ENCODE results near the gene LNP1.

LNP1 gene

DNA sequence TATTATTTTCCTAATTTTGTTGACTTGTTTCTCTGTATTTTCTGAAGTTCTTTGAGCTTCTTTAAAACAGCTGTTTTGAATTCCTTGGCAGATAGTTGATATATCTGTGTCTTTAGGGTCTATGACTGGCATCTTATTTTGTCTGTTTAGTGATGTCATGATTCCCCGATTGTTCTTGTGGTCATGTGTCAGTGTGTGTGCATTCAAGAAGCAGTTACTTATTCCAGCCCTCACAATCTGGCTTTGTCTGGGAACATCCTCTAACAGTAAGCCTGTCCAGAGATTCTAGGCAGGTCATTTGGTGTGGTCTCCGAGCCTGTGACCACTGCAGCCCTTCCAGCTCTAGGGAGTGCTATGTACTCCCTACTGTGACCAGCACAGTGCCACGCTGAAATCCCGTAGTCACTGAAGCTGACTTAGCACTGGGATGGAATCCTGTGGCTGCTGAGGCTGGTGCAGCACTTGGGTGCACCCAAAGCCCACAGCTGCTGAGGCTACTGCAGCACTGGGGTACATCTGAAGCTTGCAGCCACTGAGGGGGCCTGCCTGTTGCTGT lies 6.7 kb downstream of the LNP1 start:
- TF ChIP-seq, protein P1, sequence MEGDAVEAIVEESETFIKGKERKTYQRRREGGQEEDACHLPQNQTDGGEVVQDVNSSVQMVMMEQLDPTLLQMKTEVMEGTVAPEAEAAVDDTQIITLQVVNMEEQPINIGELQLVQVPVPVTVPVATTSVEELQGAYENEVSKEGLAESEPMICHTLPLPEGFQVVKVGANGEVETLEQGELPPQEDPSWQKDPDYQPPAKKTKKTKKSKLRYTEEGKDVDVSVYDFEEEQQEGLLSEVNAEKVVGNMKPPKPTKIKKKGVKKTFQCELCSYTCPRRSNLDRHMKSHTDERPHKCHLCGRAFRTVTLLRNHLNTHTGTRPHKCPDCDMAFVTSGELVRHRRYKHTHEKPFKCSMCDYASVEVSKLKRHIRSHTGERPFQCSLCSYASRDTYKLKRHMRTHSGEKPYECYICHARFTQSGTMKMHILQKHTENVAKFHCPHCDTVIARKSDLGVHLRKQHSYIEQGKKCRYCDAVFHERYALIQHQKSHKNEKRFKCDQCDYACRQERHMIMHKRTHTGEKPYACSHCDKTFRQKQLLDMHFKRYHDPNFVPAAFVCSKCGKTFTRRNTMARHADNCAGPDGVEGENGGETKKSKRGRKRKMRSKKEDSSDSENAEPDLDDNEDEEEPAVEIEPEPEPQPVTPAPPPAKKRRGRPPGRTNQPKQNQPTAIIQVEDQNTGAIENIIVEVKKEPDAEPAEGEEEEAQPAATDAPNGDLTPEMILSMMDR (IDR thresholded peaks at IDR 0.05; ENCODE audit: low read depth, low read length, missing control alignments), result no peak
- in situ Hi-C loops (cut with HindIII; ENCODE audit: low pct_ligation_motif_present, low sequenced_read_pairs), result no loop called here
- H3K4me3 ChIP-seq (ENCODE audit: low read depth, low read length), result no peak overlapping the region
- H3K27ac ChIP-seq, result no peak overlapping the region
- no peaks in the 10 kb centered on the region for H3K27me3 ChIP-seq (replicated peaks)
- H3K36me3 ChIP-seq (replicated peaks), result no peaks in the 10 kb centered on the region
- DNase-seq, result no peak

DNA sequence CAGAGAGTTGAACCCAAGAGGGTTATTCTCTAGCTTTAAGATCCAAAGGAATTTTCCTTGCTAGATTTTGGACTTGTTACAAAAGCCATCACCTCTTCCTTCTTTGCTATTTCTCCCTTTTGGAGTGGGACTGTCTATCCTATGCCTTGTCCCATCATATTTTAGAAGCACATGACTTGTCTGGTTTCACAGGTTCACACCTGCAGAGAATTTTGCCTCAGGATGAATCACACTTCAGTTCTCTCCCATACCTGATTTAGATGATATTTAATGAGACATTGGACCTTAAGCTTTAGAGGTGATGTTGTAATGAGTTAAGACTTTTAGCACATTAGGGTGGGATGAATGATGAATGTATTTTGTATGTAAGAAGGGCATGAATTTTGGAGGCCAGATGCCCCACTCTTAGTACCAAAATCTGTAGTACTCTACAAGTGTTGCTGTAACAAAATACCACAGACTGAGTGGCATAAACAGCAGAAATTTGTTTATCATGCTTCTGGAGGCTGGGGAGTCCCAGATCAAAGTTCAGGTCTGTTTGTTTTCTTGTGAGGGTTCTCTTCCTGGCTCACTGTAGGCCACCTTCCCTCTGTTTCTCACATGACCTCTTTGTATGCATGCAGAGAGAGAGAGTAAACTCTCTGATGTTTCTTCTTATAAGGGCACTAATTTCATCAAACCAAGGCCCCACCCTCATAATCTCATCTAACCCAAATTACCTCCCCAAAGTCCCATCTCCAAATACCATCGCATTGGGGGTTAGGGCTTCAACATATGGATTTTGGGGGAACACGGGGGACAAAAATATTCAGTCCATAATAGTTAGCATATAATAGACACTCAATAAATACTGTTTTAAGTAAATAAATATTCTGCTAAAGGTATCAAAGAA lies 10.0 kb downstream of the LNP1 start:
- no peaks in the 10 kb centered on the region for H3K27me3 ChIP-seq (replicated peaks)
- no peak overlapping the region for H3K27ac ChIP-seq
- DNase-seq, result no peak
- no peaks in the 10 kb centered on the region for H3K36me3 ChIP-seq (replicated peaks)
- TF ChIP-seq, protein P1 (IDR thresholded peaks at IDR 0.05; ENCODE audit: low read depth, low read length, missing control alignments), result no peak
- in situ Hi-C loops (cut with HindIII; ENCODE audit: low pct_ligation_motif_present, low sequenced_read_pairs), result no loop called here
- H3K4me3 ChIP-seq (ENCODE audit: low read depth, low read length), result no peak overlapping the region

DNA sequence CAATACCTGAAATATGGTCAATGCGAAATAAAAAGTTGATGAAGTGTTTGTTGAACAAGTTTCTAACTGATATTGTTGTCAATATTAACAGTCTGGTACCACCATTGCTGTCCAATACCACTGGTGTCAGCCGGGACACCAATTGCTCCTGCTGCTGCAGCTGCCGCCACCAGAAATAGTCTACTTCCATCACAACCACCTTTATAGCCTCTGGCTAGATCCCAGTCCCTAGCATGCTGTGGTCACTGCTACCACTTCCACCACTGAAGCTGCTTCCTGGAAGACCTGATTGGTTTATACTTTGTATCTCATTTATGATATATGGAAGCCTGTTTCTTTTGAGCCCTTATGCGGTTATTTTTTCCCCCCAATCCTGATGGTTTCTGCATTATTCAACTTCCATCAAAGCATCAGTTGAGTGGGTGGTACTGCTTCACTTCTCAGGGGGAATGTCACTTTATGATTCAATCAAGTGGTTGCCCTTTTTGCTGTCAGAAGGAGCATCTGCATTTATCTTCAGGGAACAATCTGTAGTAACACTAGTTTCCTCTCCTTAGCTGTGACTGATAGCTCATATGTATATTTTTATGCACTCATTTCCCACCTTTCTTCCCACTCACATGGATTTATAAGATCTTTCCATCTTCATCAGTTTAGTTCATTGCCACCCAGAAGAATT lies 11.7 kb downstream of the LNP1 start:
- H3K27ac ChIP-seq, result no peak overlapping the region
- TF ChIP-seq, protein P1 (IDR thresholded peaks at IDR 0.05; ENCODE audit: low read depth, low read length, missing control alignments), result no peak
- in situ Hi-C loops (cut with HindIII; ENCODE audit: low pct_ligation_motif_present, low sequenced_read_pairs), result no loop called here
- no peaks in the 10 kb centered on the region for H3K27me3 ChIP-seq (replicated peaks)
- H3K4me3 ChIP-seq (ENCODE audit: low read depth, low read length), result no peak overlapping the region
- no peak for DNase-seq
- no peaks in the 10 kb centered on the region for H3K36me3 ChIP-seq (replicated peaks)

DNA sequence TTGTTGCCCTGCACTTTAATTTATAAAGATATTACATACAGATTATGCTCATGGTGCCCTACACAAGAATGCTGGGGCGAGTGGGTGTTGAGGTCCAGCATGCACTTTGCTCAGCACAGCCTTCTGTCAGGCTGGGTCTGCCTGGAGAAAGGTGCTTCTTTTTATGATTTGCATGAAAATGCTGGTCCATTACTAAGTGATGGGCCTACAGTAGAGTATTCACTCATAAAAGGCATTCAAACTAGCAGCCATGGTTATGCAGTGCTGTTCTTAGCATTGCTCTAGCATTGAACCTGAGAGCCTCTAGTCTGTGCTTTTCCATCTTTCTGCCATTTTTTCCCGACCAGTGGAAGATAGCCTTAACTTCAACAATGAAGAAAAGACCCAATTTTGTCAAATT lies 12.3 kb downstream of the LNP1 start:
- Histone ChIP-seq H3K36me3 (replicated peaks) (no peaks in the 10 kb centered on the region), H3K27ac (no peak overlapping the region), H3K4me3 (ENCODE audit: low read depth, low read length) (no peak overlapping the region), H3K27me3 (replicated peaks) (no peaks in the 10 kb centered on the region)
- DNase-seq, result no peak
- TF ChIP-seq, protein P1 (IDR thresholded peaks at IDR 0.05; ENCODE audit: low read depth, low read length, missing control alignments), result no peak
- in situ Hi-C loops (cut with HindIII; ENCODE audit: low pct_ligation_motif_present, low sequenced_read_pairs), result no loop called here

DNA sequence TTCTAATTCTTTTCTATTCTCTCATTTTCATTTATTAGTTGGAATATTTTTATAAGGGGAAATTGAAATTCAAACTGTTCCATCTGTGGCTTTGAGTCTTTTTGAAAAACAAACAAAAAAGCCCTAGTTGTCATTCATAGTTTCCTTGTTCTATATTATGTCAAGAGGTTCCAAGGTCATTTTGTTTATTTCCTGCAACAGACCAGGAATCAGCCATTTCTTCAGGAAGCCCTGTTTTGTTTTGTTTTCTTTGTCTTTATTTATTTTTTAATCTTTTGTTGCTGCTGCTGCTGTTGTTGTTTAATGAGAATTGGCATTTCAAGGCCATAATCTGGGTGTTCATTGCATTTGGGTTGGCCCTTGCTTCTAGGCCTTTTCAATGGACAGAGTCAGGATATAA lies 14.8 kb downstream of the LNP1 start:
- TF ChIP-seq, protein P1 (IDR thresholded peaks at IDR 0.05; ENCODE audit: low read depth, low read length, missing control alignments), result no peak
- in situ Hi-C loops (cut with HindIII; ENCODE audit: low pct_ligation_motif_present, low sequenced_read_pairs), result no loop called here
- DNase-seq, result no peak
- H3K4me3 ChIP-seq (ENCODE audit: low read depth, low read length), result no peak overlapping the region
- H3K27me3 ChIP-seq (replicated peaks), result no peaks in the 10 kb centered on the region
- no peaks in the 10 kb centered on the region for H3K36me3 ChIP-seq (replicated peaks)
- no peak overlapping the region for H3K27ac ChIP-seq
